ENCODE results near the gene FRMD7.

The FRMD7 gene

GRCh38 chrX:132171881-132172280 lies 44.1 kb upstream of the FRMD7 start:
- no peak for TF ChIP-seq ZNF70 (CRISPR knock-in tag; IDR thresholded peaks at IDR 0.05)
- TF ChIP-seq TOX (CRISPR knock-in tag; IDR thresholded peaks at IDR 0.05; ENCODE audit: borderline replicate concordance): no peak
- ATAC-seq: no peak

- no peak for ATAC-seq
- TF ChIP-seq POU6F1 (CRISPR knock-in tag; IDR thresholded peaks at IDR 0.05; ENCODE audit: borderline replicate concordance, low read depth) (no peak), ZNF8 (CRISPR knock-in tag; IDR thresholded peaks at IDR 0.05) (no peak), SNAI2 (CRISPR knock-in tag; IDR thresholded peaks at IDR 0.05) (no peak), CREB5 (CRISPR knock-in tag; IDR thresholded peaks at IDR 0.05; ENCODE audit: low read depth) (no peak), OSR1 (CRISPR knock-in tag; IDR thresholded peaks at IDR 0.05) (no peak), ZC3H10 (CRISPR knock-in tag; IDR thresholded peaks at IDR 0.05) (no peak), ISL1 (CRISPR knock-in tag; IDR thresholded peaks at IDR 0.05) (no peak), GLIS3 (CRISPR knock-in tag; IDR thresholded peaks at IDR 0.05) (no peak), TSHZ2 (CRISPR knock-in tag; IDR thresholded peaks at IDR 0.05) (no peak), RARB (CRISPR knock-in tag; IDR thresholded peaks at IDR 0.05) (no peak)
Measured at GRCh38 chrX:132171478-132171877, 43.7 kb upstream of the FRMD7 start.

- TF ChIP-seq ZNF565 (CRISPR knock-in tag; conservative IDR thresholded peaks at IDR 0.05; ENCODE audit: low read depth): no peak
- no peak for TF ChIP-seq PATZ1 (CRISPR knock-in tag; IDR thresholded peaks at IDR 0.05; ENCODE audit: borderline replicate concordance)
- TF ChIP-seq SNAI2 (CRISPR knock-in tag; IDR thresholded peaks at IDR 0.05): no peak
- no peak for TF ChIP-seq ESRRG (CRISPR knock-in tag; IDR thresholded peaks at IDR 0.05)
- no peak for TF ChIP-seq BACH2 (CRISPR knock-in tag; IDR thresholded peaks at IDR 0.05; ENCODE audit: borderline replicate concordance)
- no peak for TF ChIP-seq CREB5 (CRISPR knock-in tag; IDR thresholded peaks at IDR 0.05; ENCODE audit: low read depth)
- TF ChIP-seq RARB (CRISPR knock-in tag; IDR thresholded peaks at IDR 0.05): no peak
- TF ChIP-seq ARNTL (CRISPR knock-in tag; IDR thresholded peaks at IDR 0.05; ENCODE audit: borderline replicate concordance, low read depth): no peak
- no peak for TF ChIP-seq TCF4 (CRISPR knock-in tag; IDR thresholded peaks at IDR 0.05; ENCODE audit: borderline replicate concordance)
Measured at GRCh38 chrX:132169554-132169953, 41.7 kb upstream of the FRMD7 start.

GRCh38 chrX:132165651-132166050 lies 37.8 kb upstream of the FRMD7 start:
- no peak for TF ChIP-seq SNAI2 (CRISPR knock-in tag; IDR thresholded peaks at IDR 0.05)
- TF ChIP-seq BACH2 (CRISPR knock-in tag; IDR thresholded peaks at IDR 0.05; ENCODE audit: borderline replicate concordance): no peak
- no peak for TF ChIP-seq ZFP30 (CRISPR knock-in tag; IDR thresholded peaks at IDR 0.05)
- TF ChIP-seq ISL1 (CRISPR knock-in tag; IDR thresholded peaks at IDR 0.05): no peak
- no peak for TF ChIP-seq POU6F1 (CRISPR knock-in tag; IDR thresholded peaks at IDR 0.05; ENCODE audit: borderline replicate concordance, low read depth)
- no peak for TF ChIP-seq TOX (CRISPR knock-in tag; IDR thresholded peaks at IDR 0.05; ENCODE audit: borderline replicate concordance)
- no peak for TF ChIP-seq TCF4 (CRISPR knock-in tag; IDR thresholded peaks at IDR 0.05; ENCODE audit: borderline replicate concordance)
- no peak for TF ChIP-seq CSRNP3 (CRISPR knock-in tag; IDR thresholded peaks at IDR 0.05)
- no peak for TF ChIP-seq RARB (CRISPR knock-in tag; IDR thresholded peaks at IDR 0.05)
- TF ChIP-seq ZNF565 (CRISPR knock-in tag; conservative IDR thresholded peaks at IDR 0.05; ENCODE audit: low read depth): no peak
- no peak for TF ChIP-seq GLIS3 (CRISPR knock-in tag; IDR thresholded peaks at IDR 0.05)
- no peak for TF ChIP-seq CSDC2 (CRISPR knock-in tag; IDR thresholded peaks at IDR 0.05)
- TF ChIP-seq ZNF70 (CRISPR knock-in tag; IDR thresholded peaks at IDR 0.05): no peak
- ATAC-seq: no peak

More at GRCh38 chrX:132169554-132169953, 41.7 kb upstream of the FRMD7 start:
- ATAC-seq: no peak
